H9 (cell line): Measurements from ENCODE around the gene CLEC2D. TPM values are rescaled to one million over a fixed set of nuclear protein-coding genes. Genes with fewer than 3 reads are reported as not detected.

Experiments
- DNase-seq: peaks from one replicate; pipeline ENCODE4 v3.0.0-alpha.2; 2017
- H2AFZ ChIP-seq: one replicate; pipeline ENCODE4 v1.6.1; 2013; ENCODE audit warnings: mild to moderate bottlenecking, low read length, control low read depth, moderate library complexity
- H2AK5ac ChIP-seq: 2 replicates; pipeline ENCODE4 v1.6.1; 2013; ENCODE audit warnings: low read length, control low read depth, mixed read lengths; ENCODE audit not compliant: insufficient read length
- H2BK120ac ChIP-seq: one replicate; pipeline ENCODE4 v1.6.1; 2013; ENCODE audit warnings: low read depth, mild to moderate bottlenecking, low read length, control low read depth, inconsistent platforms; ENCODE audit not compliant: poor library complexity, severe bottlenecking
- H2BK12ac ChIP-seq: 2 replicates; pipeline ENCODE4 v1.6.1; 2013; ENCODE audit warnings: low read length, control low read depth, mixed read lengths, low read depth; ENCODE audit not compliant: insufficient read length
- H2BK15ac ChIP-seq: 2 replicates; pipeline ENCODE4 v1.6.1; 2013; ENCODE audit warnings: low read depth, low read length, control low read depth
- H2BK20ac ChIP-seq: one replicate; pipeline ENCODE4 v1.6.1; 2013; ENCODE audit warnings: low read depth, mild to moderate bottlenecking, low read length, control low read depth, inconsistent platforms; ENCODE audit not compliant: poor library complexity, severe bottlenecking
- H2BK5ac ChIP-seq: 2 replicates; pipeline ENCODE4 v1.6.1; 2013; ENCODE audit warnings: low read length, control low read depth, mixed read lengths; ENCODE audit not compliant: insufficient read length
- H3K14ac ChIP-seq: 2 replicates; pipeline ENCODE4 v1.6.1; 2013; ENCODE audit warnings: low read length, control low read depth; ENCODE audit not compliant: insufficient read depth
- H3K18ac ChIP-seq: 2 replicates; pipeline ENCODE4 v1.6.1; 2013; ENCODE audit warnings: low read depth, mild to moderate bottlenecking, mixed read lengths, low read length, control low read depth; ENCODE audit not compliant: insufficient read length
- H3K23ac ChIP-seq: 2 replicates; pipeline ENCODE4 v1.6.1; 2013; ENCODE audit warnings: low read length, control low read depth, mixed read lengths, low read depth; ENCODE audit not compliant: insufficient read length
- H3K23me2 ChIP-seq: 2 replicates; pipeline ENCODE4 v1.6.1; 2013; ENCODE audit warnings: low read depth, mild to moderate bottlenecking, mixed read lengths, low read length, control low read depth; ENCODE audit not compliant: insufficient read length, poor library complexity, severe bottlenecking
- H3K27ac ChIP-seq: 2 replicates; pipeline ENCODE4 v1.5.1; 2013; ENCODE audit warnings: low read length, control low read depth, mixed read lengths, low read depth; ENCODE audit not compliant: insufficient read length
- H3K27me3 ChIP-seq: 2 replicates; pipeline ENCODE4 v1.6.1; 2013; ENCODE audit warnings: low read length, control low read depth, inconsistent platforms; ENCODE audit not compliant: insufficient read depth
- H3K4ac ChIP-seq: 2 replicates; pipeline ENCODE4 v1.6.1; 2013; ENCODE audit warnings: low read depth, mild to moderate bottlenecking, control low read depth, inconsistent platforms, low read length, moderate library complexity
- H3K4me1 ChIP-seq: 2 replicates; pipeline ENCODE4 v1.6.1; 2013; ENCODE audit warnings: low read length, control low read depth, inconsistent platforms; ENCODE audit not compliant: insufficient read depth
- H3K4me2 ChIP-seq: 2 replicates; pipeline ENCODE4 v1.6.1; 2013; ENCODE audit warnings: low read length, control low read depth, mixed read lengths; ENCODE audit not compliant: insufficient read length, insufficient read depth
- H3K56ac ChIP-seq: 2 replicates; pipeline ENCODE4 v1.6.1; 2013; ENCODE audit warnings: low read depth, mild to moderate bottlenecking, mixed read lengths, low read length, control low read depth; ENCODE audit not compliant: insufficient read length
- H3K79me1 ChIP-seq: 2 replicates; pipeline ENCODE4 v1.6.1; 2013; ENCODE audit warnings: low read depth, mild to moderate bottlenecking, moderate library complexity, low read length, control low read depth, inconsistent platforms; ENCODE audit not compliant: insufficient read depth, poor library complexity, severe bottlenecking
- H3K79me2 ChIP-seq: 2 replicates; pipeline ENCODE4 v1.6.1; 2013; ENCODE audit warnings: low read length, control low read depth, inconsistent platforms; ENCODE audit not compliant: insufficient read depth
- H3K9ac ChIP-seq: 2 replicates; pipeline ENCODE4 v1.6.1; 2013; ENCODE audit warnings: low read length, control low read depth, mixed read lengths; ENCODE audit not compliant: insufficient read length; ENCODE audit errors: extremely low read depth
- H3K9me3 ChIP-seq: one replicate; pipeline ENCODE4 v1.6.1; 2013; ENCODE audit warnings: low read depth, low read length, inconsistent platforms; ENCODE audit not compliant: control insufficient read depth
- H3T11ph ChIP-seq: one replicate; pipeline ENCODE4 v1.6.1; 2013; ENCODE audit warnings: mild to moderate bottlenecking, low read length, control low read depth, inconsistent platforms
- H4K20me1 ChIP-seq: one replicate; pipeline ENCODE4 v1.6.1; 2013; ENCODE audit not compliant: control insufficient read depth, insufficient read length, insufficient read depth
- H4K5ac ChIP-seq: 2 replicates; pipeline ENCODE4 v1.6.1; 2013; ENCODE audit warnings: low read depth, mild to moderate bottlenecking, mixed read lengths, low read length, control low read depth; ENCODE audit not compliant: insufficient read length
- H4K8ac ChIP-seq: replicated peaks from 2 replicates; pipeline ENCODE4 v1.6.1; 2013; ENCODE audit warnings: low read length, control low read depth, mixed read lengths, low read depth; ENCODE audit not compliant: insufficient read length
- H4K91ac ChIP-seq: 2 replicates; pipeline ENCODE4 v1.6.1; 2013; ENCODE audit warnings: low read depth, mild to moderate bottlenecking, moderate library complexity, mixed read lengths, low read length, control low read depth; ENCODE audit not compliant: insufficient read length
- H3K27ac Mint-ChIP-seq, 3 experiments: 2 replicates in 2 of 3; 3 replicates in 1 of 3; pipeline ENCODE4 v1.8.0; 2020 to 2021; ENCODE audit warnings: mixed read lengths in 3 of 3, mild to moderate bottlenecking in 1 of 3, moderate library complexity in 1 of 3
- H3K27me3 Mint-ChIP-seq: 2 replicates; pipeline ENCODE4 v1.8.0; 2021; ENCODE audit warnings: low read depth, mild to moderate bottlenecking, moderate library complexity, mixed read lengths
- H3K36me3 Mint-ChIP-seq, 3 experiments: 2 replicates in 2 of 3; 3 replicates in 1 of 3; pipeline ENCODE4 v1.8.0; 2020 to 2021; ENCODE audit warnings: low read depth in 3 of 3, mixed read lengths in 3 of 3; ENCODE audit not compliant: insufficient read depth in 1 of 3
- H3K4me1 Mint-ChIP-seq, 2 experiments: 2 replicates each; pipeline ENCODE4 v1.8.0; 2020; ENCODE audit warnings: mixed read lengths in 2 of 2
- H3K4me3 Mint-ChIP-seq, 2 experiments: 2 replicates in 1 of 2; 3 replicates in 1 of 2; pipeline ENCODE4 v1.8.0; 2020 to 2021; ENCODE audit warnings: mild to moderate bottlenecking in 2 of 2, mixed read lengths in 2 of 2, moderate library complexity in 1 of 2
- H3K9me3 Mint-ChIP-seq, 2 experiments: 2 replicates in 1 of 2; 3 replicates in 1 of 2; pipeline ENCODE4 v1.8.0; 2020; ENCODE audit warnings: mild to moderate bottlenecking in 2 of 2, mixed read lengths in 2 of 2, moderate library complexity in 1 of 2
- WGBS: extraction: QIAGEN DNeasy Blood & Tissue Kit; methylation state at CpG from one replicate; pipeline ENCODE4 v1.1.7; 2013; ENCODE audit warnings: missing lambda C conversion rate, low lambda C conversion rate, mixed read lengths; ENCODE audit not compliant: insufficient read length; ENCODE audit errors: extremely low coverage; 5-methylcytosine and 5-hydroxymethylcytosine counted together
- total RNA-seq: library from RNA; stranded (reverse); gene quantifications from 2 replicates; pipeline ENCODE4 v1.2.1, GENCODE V29; 2021
- TF ChIP-seq, protein P1 (sequence below): fragments of 200-600 bp; sonication (generic); conservative IDR thresholded peaks from 3 replicates; pipeline ENCODE4 v1.8.0; 2021; ENCODE audit warnings: antibody characterized with exemption, mild to moderate bottlenecking

The CLEC2D gene
- total RNA-seq, 1 experiment from 2014 or later: 2.1 TPM

DNA sequence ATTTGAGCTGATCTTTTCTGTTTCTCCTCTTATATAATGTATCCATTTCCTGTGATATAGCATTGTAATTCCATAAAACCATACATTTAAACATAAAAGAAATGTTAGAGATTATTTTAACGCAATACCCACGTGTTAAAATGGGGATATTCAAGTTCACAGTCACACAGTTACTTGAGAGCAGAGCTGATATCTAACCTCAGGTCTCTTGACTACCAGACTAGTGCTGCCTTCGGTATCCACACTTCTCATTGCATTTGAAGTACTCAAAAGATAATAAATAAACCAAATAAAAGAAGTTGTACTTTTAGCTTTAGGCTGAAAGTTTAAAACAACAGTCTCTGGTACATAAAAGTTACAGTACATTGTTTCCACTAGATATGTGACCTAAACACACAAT is 60.5 kb downstream of the CLEC2D start:
- DNase-seq: no peak
- Histone ChIP-seq H3K4me1 (no peaks in the 10 kb centered on the region), H2BK15ac (no peak overlapping the region), H3K9ac (no peak overlapping the region), H3K4ac (no peak overlapping the region), H3K56ac (no peak overlapping the region), H3K4me2 (no peak overlapping the region), H3K27ac (no peak overlapping the region), H2BK5ac (no peak overlapping the region), H4K91ac (no peak overlapping the region), H2BK20ac (no peak overlapping the region), H3K14ac (no peak overlapping the region), H4K20me1 (no peaks in the 10 kb centered on the region), H4K8ac (no peak overlapping the region), H3K27me3 (no peaks in the 10 kb centered on the region), H2AFZ (no peak overlapping the region), H3K18ac (no peak overlapping the region), H3K79me2 (no peaks in the 10 kb centered on the region), H3K23me2 (no peaks in the 10 kb centered on the region), H4K5ac (no peak overlapping the region), H3K23ac (no peak overlapping the region), H3K9me3 (no peaks in the 10 kb centered on the region), H2BK12ac (no peak overlapping the region), H3T11ph (no peak overlapping the region), H3K79me1 (no peaks in the 10 kb centered on the region), H2BK120ac (no peak overlapping the region), H2AK5ac (no peak overlapping the region)
- TF ChIP-seq, protein P1, sequence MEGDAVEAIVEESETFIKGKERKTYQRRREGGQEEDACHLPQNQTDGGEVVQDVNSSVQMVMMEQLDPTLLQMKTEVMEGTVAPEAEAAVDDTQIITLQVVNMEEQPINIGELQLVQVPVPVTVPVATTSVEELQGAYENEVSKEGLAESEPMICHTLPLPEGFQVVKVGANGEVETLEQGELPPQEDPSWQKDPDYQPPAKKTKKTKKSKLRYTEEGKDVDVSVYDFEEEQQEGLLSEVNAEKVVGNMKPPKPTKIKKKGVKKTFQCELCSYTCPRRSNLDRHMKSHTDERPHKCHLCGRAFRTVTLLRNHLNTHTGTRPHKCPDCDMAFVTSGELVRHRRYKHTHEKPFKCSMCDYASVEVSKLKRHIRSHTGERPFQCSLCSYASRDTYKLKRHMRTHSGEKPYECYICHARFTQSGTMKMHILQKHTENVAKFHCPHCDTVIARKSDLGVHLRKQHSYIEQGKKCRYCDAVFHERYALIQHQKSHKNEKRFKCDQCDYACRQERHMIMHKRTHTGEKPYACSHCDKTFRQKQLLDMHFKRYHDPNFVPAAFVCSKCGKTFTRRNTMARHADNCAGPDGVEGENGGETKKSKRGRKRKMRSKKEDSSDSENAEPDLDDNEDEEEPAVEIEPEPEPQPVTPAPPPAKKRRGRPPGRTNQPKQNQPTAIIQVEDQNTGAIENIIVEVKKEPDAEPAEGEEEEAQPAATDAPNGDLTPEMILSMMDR: no peak
- Mint-ChIP-seq H3K27ac (no peak overlapping the region), H3K9me3 (no peaks in the 10 kb centered on the region), H3K27me3 (no peaks in the 10 kb centered on the region), H3K36me3 (no peaks in the 10 kb centered on the region), H3K4me1 (no peaks in the 10 kb centered on the region), H3K4me3 (no peak overlapping the region)
- no CpG with 5 or more reads among the region's 3 CpGs for WGBS
